Panc1 (cell line): ENCODE data around the gene MTERF4. TPM values are rescaled to one million over a fixed set of nuclear protein-coding genes. Genes with fewer than 3 reads are reported as not detected.

ENCODE experiments used
- ATAC-seq: fragments of 200-7000 bp; cut with Tn5 transposase; 2 replicates; pipeline ENCODE4 v1.9.1; 2020; ENCODE audit warnings: mild to moderate bottlenecking, moderate library complexity
- BruUV-seq: library from RNA; stranded (reverse); fragments of 400-500 nt; replicated peaks from 2 replicates; lab custom pipeline; 2021; lab: Mats Ljungman, UMichigan
- CTCF ChIA-PET: fragments of 300-600 bp; sonication (Branson Sonifier 250); formaldehyde crosslinking; loops from one replicate; lab custom pipeline; 2022; ENCODE audit warnings: antibody characterized with exemption; lab: Charles Lee
- POLR2A ChIA-PET: fragments of 300-600 bp; sonication (Branson Sonifier 250); formaldehyde crosslinking; loops from one replicate; lab custom pipeline; 2022; ENCODE audit warnings: antibody characterized with exemption; lab: Charles Lee
- DNase-seq: peaks from one replicate; pipeline ENCODE4 v3.0.0-alpha.2; 2010; ENCODE audit warnings: low read depth, low spot score
- H3K27ac ChIP-seq: 2 replicates; pipeline ENCODE4 v1.5.1; 2011; ENCODE audit warnings: mild to moderate bottlenecking, low read length, inconsistent platforms
- H3K27me3 ChIP-seq: fragments of 200-500 bp; sonication (Bioruptor generic); 2 replicates; pipeline ENCODE4 v1.6.0; 2014; ENCODE audit warnings: low read length, inconsistent platforms; ENCODE audit not compliant: control insufficient read depth, insufficient read depth
- H3K36me3 ChIP-seq: fragments of 200-500 bp; sonication (Bioruptor generic); 2 replicates; pipeline ENCODE4 v1.5.1; 2014; ENCODE audit warnings: inconsistent platforms, mild to moderate bottlenecking, low read length, moderate library complexity; ENCODE audit not compliant: control insufficient read depth, insufficient read depth
- H3K4me1 ChIP-seq: 2 replicates; pipeline ENCODE4 v1.5.1; 2011; ENCODE audit warnings: inconsistent platforms, mild to moderate bottlenecking, low read length, moderate library complexity; ENCODE audit not compliant: control insufficient read depth, insufficient read depth
- H3K4me3 ChIP-seq, 2 experiments: 2 replicates each; pipeline ENCODE4 v1.5.1; 2011 to 2012; ENCODE audit warnings: low read depth in 2 of 2, low read length in 2 of 2, mild to moderate bottlenecking in 2 of 2, inconsistent platforms in 1 of 2, moderate library complexity in 1 of 2
- H3K9me3 ChIP-seq: fragments of 200-500 bp; sonication (Bioruptor generic); 2 replicates; pipeline ENCODE4 v1.5.1; 2014; ENCODE audit warnings: low read depth, mild to moderate bottlenecking, inconsistent platforms, low read length, moderate library complexity; ENCODE audit not compliant: control insufficient read depth, insufficient read depth
- CTCF ChIP-seq: fragments of 450-650 bp; IDR thresholded peaks from 2 replicates; pipeline ENCODE4 v1.5.1; 2017; ENCODE audit warnings: mild to moderate bottlenecking
- POLR2AphosphoS5 ChIP-seq: IDR thresholded peaks from 2 replicates; pipeline ENCODE4 v1.6.1; 2012; ENCODE audit warnings: mild to moderate bottlenecking, low read depth, low read length, moderate library complexity
- REST ChIP-seq, 2 experiments: IDR thresholded peaks; 2 replicates each; pipeline ENCODE4 v1.6.1; 2011 to 2012; ENCODE audit warnings: low read depth in 2 of 2, control low read depth in 1 of 2, low read length in 1 of 2, mild to moderate bottlenecking in 1 of 2, moderate library complexity in 1 of 2; ENCODE audit not compliant: insufficient read depth in 1 of 2
- SIN3A ChIP-seq: IDR thresholded peaks from 2 replicates; pipeline ENCODE4 v1.6.1; 2012; ENCODE audit warnings: low read depth, mild to moderate bottlenecking, low read length, moderate library complexity, borderline replicate concordance; ENCODE audit not compliant: insufficient read depth
- TCF7L2 ChIP-seq: IDR thresholded peaks from 2 replicates; pipeline ENCODE4 v1.6.1; 2011; ENCODE audit warnings: mild to moderate bottlenecking, low read depth, low read length, inconsistent platforms
- in situ Hi-C: cut with HindIII; loops from 2 replicates; pipeline ENCODE4 v1.10.0; 2016; ENCODE audit warnings: low sequenced_read_pairs, low pct_unique_long_range_greater_than_20kb
- intact Hi-C: fragments of 100-400 bp; cut with micrococcal nuclease; formaldehyde crosslinking; loops from one replicate; pipeline ENCODE4 v1.10.0; 2022; ENCODE audit not compliant: unreplicated experiment
- total RNA-seq: library from RNA; stranded (reverse); gene quantifications from one replicate; pipeline ENCODE4 v1.2.1, GENCODE V29; 2021; ENCODE audit not compliant: unreplicated experiment

MTERF4 gene
- total RNA-seq, 1 experiment from 2014 or later, result 28.9 TPM

GRCh38 chr2:241122376-241123002, 20.4 kb upstream of the MTERF4 start:
- intact Hi-C loops, result no loop called here
- BruUV-seq, result no TSS peak
- in situ Hi-C loops, result no loop called here

GRCh38 chr2:241121008-241121407, 18.9 kb upstream of the MTERF4 start:
- no peak for TF ChIP-seq REST (IDR thresholded peaks at IDR 0.05; ENCODE audit: insufficient read depth in 1 of 2, low read depth in 2 of 2, low read length in 1 of 2)
- TF ChIP-seq CTCF, result no peak
- no peak for TF ChIP-seq SIN3A
- no peak for TF ChIP-seq POLR2AphosphoS5
- TF ChIP-seq TCF7L2, result no peak
- Histone ChIP-seq H3K4me1 (no peaks in the 10 kb centered on the region), H3K36me3 (no peaks in the 10 kb centered on the region), H3K4me3 (no peak overlapping the region), H3K9me3 (no peaks in the 10 kb centered on the region), H3K27me3 (no peaks in the 10 kb centered on the region), H3K27ac (no peak overlapping the region)
- ChIA-PET CTCF (no interaction called here), POLR2A (no interaction called here)
- ATAC-seq (no peak), DNase-seq (no peak)
- in situ Hi-C loops (no loop called here), intact Hi-C loops (no loop called here)
- BruUV-seq, result no TSS peak

More at GRCh38 chr2:241122376-241123002, 20.4 kb upstream of the MTERF4 start:
- Histone ChIP-seq H3K4me3 (no peak overlapping the region), H3K27me3 (no peaks in the 10 kb centered on the region), H3K36me3 (no peaks in the 10 kb centered on the region; the same call in 1 of the 2 replicates), H3K9me3 (no peaks in the 10 kb centered on the region), H3K4me1 (no peaks in the 10 kb centered on the region), H3K27ac (no peak overlapping the region)
- ATAC-seq (no peak), DNase-seq (no peak)
- CTCF ChIA-PET, result no interaction called here
- TF ChIP-seq SIN3A, result no peak
- no peak for TF ChIP-seq POLR2AphosphoS5
- no peak for TF ChIP-seq CTCF
- TF ChIP-seq TCF7L2, result no peak
- no peak for TF ChIP-seq REST (IDR thresholded peaks at IDR 0.05; ENCODE audit: insufficient read depth in 1 of 2, low read depth in 2 of 2, low read length in 1 of 2)
- POLR2A ChIA-PET, result no interaction called here
